GM12892 (cell line): ENCODE results near the gene EXPH5.

ENCODE experiments used
- POLR2A ChIP-seq: IDR thresholded peaks from 2 replicates; pipeline ENCODE4 v1.6.1; 2011; ENCODE audit warnings: low read depth, low read length, control low read depth
- POLR2AphosphoS5 ChIP-seq: IDR thresholded peaks from 2 replicates; pipeline ENCODE4 v1.6.1; 2011; ENCODE audit warnings: low read depth, low read length, control low read depth

DNA sequence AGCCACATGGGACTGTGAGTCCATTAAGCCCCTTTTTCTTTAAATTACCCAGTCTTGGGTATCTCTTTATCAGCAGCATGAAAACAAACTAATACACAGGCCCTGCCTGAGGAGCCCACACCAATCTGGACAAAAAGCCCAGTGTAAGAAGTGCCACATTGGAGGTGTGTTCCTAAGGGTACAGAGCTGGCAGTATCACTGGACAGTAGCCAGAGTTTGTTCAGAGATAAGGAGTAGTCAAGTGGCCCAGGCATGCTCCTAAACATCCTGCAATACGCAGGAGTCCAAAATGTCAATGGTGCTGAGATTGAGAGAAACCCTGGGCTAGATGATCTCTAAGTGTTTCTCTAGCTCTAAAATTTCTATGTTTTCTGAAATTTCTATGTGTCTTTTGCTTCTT is 68.4 kb downstream of the EXPH5 start:
- TF ChIP-seq POLR2AphosphoS5 (no peak), POLR2A (no peak)
